GM10266 (cell line): ENCODE data around the gene WNT11.

Experiments used
- DNase-seq: peaks from one replicate; pipeline ENCODE4 v3.0.0; 2012; ENCODE audit errors: extremely low spot score
- TF ChIP-seq, protein P1 (sequence below): IDR thresholded peaks from 2 replicates; pipeline ENCODE4 v1.5.1; 2012; ENCODE audit warnings: mild to moderate bottlenecking, low read depth; ENCODE audit not compliant: control insufficient read depth, insufficient read depth; ENCODE audit errors: missing control alignments

WNT11 gene

GRCh38 chr11:76209973-76210930, 4.0 kb upstream of the WNT11 start:
- peak; percentile 57 for DNase-seq

GRCh38 chr11:76209375-76209972, 3.2 kb upstream of the WNT11 start:
- TF ChIP-seq, protein P1, sequence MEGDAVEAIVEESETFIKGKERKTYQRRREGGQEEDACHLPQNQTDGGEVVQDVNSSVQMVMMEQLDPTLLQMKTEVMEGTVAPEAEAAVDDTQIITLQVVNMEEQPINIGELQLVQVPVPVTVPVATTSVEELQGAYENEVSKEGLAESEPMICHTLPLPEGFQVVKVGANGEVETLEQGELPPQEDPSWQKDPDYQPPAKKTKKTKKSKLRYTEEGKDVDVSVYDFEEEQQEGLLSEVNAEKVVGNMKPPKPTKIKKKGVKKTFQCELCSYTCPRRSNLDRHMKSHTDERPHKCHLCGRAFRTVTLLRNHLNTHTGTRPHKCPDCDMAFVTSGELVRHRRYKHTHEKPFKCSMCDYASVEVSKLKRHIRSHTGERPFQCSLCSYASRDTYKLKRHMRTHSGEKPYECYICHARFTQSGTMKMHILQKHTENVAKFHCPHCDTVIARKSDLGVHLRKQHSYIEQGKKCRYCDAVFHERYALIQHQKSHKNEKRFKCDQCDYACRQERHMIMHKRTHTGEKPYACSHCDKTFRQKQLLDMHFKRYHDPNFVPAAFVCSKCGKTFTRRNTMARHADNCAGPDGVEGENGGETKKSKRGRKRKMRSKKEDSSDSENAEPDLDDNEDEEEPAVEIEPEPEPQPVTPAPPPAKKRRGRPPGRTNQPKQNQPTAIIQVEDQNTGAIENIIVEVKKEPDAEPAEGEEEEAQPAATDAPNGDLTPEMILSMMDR = no peak
- no peak for DNase-seq

More at GRCh38 chr11:76209973-76210930, 4.0 kb upstream of the WNT11 start:
- TF ChIP-seq, protein P1 = no peak

- peak; percentile 90 for DNase-seq
- TF ChIP-seq, protein P1 = peak; percentile 83
Observed at GRCh38 chr11:76208438-76209374, 2.4 kb upstream of the WNT11 start.

- peak; percentile 93 for DNase-seq
- TF ChIP-seq, protein P1 = peak; percentile 95
Observed at GRCh38 chr11:76207642-76208401, 1.5 kb upstream of the WNT11 start.

- TF ChIP-seq, protein P1 = no peak
Observed at GRCh38 chr11:76206077-76206326, 300 bp downstream of the WNT11 start.

GRCh38 chr11:76205252-76206076, 838 bp downstream of the WNT11 start:
- TF ChIP-seq, protein P1 = no peak
- no peak for DNase-seq

More at GRCh38 chr11:76206077-76206326, 300 bp downstream of the WNT11 start:
- no peak for DNase-seq
